ACHN (cell line): ENCODE measurements around the gene SYAP1.

ENCODE experiments used
- DNase-seq: peaks from one replicate; pipeline ENCODE4 v3.0.0-alpha.2; 2015
- in situ Hi-C: cut with HindIII; loops from 2 replicates; pipeline ENCODE4 v1.10.0; 2017; ENCODE audit warnings: low sequenced_read_pairs, low pct_ligation_motif_present, low pct_unique_long_range_greater_than_20kb

SYAP1 gene

DNA sequence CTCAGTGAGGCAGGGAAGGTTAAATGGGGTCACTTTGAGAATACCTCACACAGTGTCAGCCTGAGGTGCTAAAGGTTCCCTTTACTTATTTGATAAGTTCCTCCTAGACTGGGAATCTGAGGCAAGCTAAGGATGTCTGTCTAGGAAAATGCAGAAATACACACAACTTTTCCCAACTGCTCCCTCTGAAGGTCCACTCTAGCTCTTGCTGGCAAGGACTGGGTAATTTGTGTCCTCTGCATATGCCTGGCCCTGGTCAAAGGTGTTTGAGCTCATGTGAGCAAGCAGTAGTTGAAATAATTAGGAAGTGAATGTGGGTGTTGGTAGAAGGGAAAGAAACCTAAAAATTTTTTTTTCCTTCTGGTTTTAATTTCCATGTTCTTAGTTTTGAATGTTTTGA lies 88.1 kb downstream of the SYAP1 start:
- peak; percentile 43 for DNase-seq

GRCh38 chrX:16807976-16808542 lies 88.6 kb downstream of the SYAP1 start:
- DNase-seq, result peak; percentile 12

More for the DNA sequence above, 88.1 kb downstream of the SYAP1 start:
- in situ Hi-C loops, result no loop called here

GRCh38 chrX:16814597-16814996 lies 95.2 kb downstream of the SYAP1 start:
- in situ Hi-C loops, result no loop called here
- no peak for DNase-seq

More at GRCh38 chrX:16807976-16808542, 88.6 kb downstream of the SYAP1 start:
- in situ Hi-C loops, result no loop called here
